GM19397 (cell line): ENCODE data around the gene MARCKSL1.
"Not testable (repeated sequence)": the region's sequence is repeated elsewhere in the genome, so short reads cannot be mapped to it uniquely, and the experiment has no call there.

Experiments
- ATAC-seq: cut with Tn5 transposase; IDR thresholded peaks from one replicate; pipeline ENCODE4 v1.9.1; 2021; ENCODE audit warnings: mild to moderate bottlenecking, moderate library complexity; ENCODE audit not compliant: unreplicated experiment

Gene MARCKSL1

GRCh38 chr1:32291708-32292538 lies 44.1 kb downstream of the MARCKSL1 start, which contains the start of gene HDAC1:
Gene HDAC1, plus strand, starts transcription at chr1:32292083. Its CDS starts 87 bp downstream, at chr1:32292170.
- ATAC-seq = peak; percentile 98

GRCh38 chr1:32291145-32291707 lies 44.8 kb downstream of the MARCKSL1 start:
- no peak for ATAC-seq

GRCh38 chr1:32289256-32289655 lies 46.8 kb downstream of the MARCKSL1 start:
- ATAC-seq = no peak

- no peak for ATAC-seq
Observed at GRCh38 chr1:32286763-32287162, 49.3 kb downstream of the MARCKSL1 start.

- no peak for ATAC-seq
Observed at GRCh38 chr1:32285658-32286057, 50.4 kb downstream of the MARCKSL1 start.

GRCh38 chr1:32284777-32285176 lies 51.3 kb downstream of the MARCKSL1 start:
- not testable (repeated sequence) for ATAC-seq
